GM12874 (cell line): ENCODE results near the gene OR6B3.

Experiments used
- CTCF ChIP-seq: IDR thresholded peaks from 2 replicates; pipeline ENCODE4 v1.5.1; 2011; ENCODE audit warnings: low read depth, mild to moderate bottlenecking, control low read depth, low read length, moderate library complexity; ENCODE audit not compliant: insufficient read depth

OR6B3 gene

GRCh38 chr2:240024766-240025165, 28.6 kb downstream of the OR6B3 start:
- no peak for TF ChIP-seq CTCF

GRCh38 chr2:240023792-240024191, 29.5 kb downstream of the OR6B3 start:
- no peak for TF ChIP-seq CTCF

GRCh38 chr2:240021488-240022104, 31.7 kb downstream of the OR6B3 start:
- peak; percentile 90 for TF ChIP-seq CTCF

GRCh38 chr2:240018071-240018750, 35.1 kb downstream of the OR6B3 start:
- TF ChIP-seq CTCF: no peak

- no peak for TF ChIP-seq CTCF
These were observed 39.0 kb downstream of the OR6B3 start for GRCh38 chr2:240014327-240014726.

- peak; percentile 15; the same call in 1 of the 2 replicates for TF ChIP-seq CTCF
These were observed 40.0 kb downstream of the OR6B3 start for GRCh38 chr2:240013343-240013742.

- TF ChIP-seq CTCF: no peak
These were observed 50.3 kb downstream of the OR6B3 start for GRCh38 chr2:240002983-240003382.
